Subcutaneous adipose tissue (tissue), 4 donors: ENCODE results near the gene KCNA2. TPM values are rescaled to one million over a fixed set of nuclear protein-coding genes. Genes with fewer than 3 reads are reported as not detected.

Experiments used
- total RNA-seq, 4 donors: library from RNA; depleted of rRNA; stranded (reverse); fragments of >200 nt; gene quantifications; one replicate each; pipeline ENCODE4 v1.1.0, GENCODE V29; 2016
- TF ChIP-seq, protein P1 (sequence below): fragments of 450-650 bp; IDR thresholded peaks from one replicate; pipeline ENCODE4 v1.5.1; 2016; ENCODE audit warnings: low read depth, mild to moderate bottlenecking, control low read depth, antibody characterized with exemption, moderate library complexity

The KCNA2 gene
- total RNA-seq, 4 donors from 2014 or later = 1.7 to 6.8 (median 4.4) TPM

DNA sequence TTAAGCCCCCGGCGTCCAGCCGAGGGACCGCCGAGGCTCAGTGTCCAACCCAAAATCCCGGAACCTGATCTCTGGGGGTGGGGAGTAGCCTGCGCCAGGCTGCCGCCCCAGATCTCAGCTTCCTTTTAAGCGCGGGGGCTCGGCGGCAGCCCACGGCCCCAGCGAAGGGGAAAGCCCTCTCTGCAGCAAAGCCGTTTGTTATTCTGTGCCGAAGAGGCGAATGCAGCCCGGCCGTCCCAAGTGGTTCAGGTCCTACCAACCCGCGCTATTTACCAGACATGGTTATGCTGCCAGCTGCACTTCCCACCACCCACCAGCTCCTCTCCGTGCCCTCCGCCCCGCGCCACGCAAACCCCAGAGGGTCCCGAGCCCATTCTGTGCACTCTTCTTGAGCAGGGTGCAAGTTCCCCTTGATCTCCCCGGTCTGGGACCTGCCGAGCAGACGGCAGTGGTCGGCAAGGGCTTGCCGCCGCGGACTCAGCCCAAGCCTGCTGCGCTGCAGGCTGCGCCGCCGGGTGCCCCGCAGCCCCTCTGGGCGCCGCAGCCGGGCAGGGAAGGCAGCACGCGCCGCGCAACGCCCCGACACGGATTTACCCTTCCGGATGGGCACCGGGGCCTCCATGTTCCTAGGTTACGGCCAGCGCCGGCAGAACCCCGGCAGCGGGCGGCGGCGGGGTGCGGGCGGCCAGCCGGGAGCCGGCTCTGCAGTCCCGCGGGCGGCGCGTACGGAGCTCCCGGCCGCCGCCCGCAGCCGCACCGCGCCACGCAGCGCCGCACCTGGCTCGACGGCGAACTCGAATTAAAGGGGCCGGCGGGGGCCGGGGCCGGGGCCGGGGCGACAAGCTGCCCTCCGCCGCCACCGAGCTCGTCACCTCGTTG is 738 bp upstream of the KCNA2 start:
- TF ChIP-seq, protein P1, sequence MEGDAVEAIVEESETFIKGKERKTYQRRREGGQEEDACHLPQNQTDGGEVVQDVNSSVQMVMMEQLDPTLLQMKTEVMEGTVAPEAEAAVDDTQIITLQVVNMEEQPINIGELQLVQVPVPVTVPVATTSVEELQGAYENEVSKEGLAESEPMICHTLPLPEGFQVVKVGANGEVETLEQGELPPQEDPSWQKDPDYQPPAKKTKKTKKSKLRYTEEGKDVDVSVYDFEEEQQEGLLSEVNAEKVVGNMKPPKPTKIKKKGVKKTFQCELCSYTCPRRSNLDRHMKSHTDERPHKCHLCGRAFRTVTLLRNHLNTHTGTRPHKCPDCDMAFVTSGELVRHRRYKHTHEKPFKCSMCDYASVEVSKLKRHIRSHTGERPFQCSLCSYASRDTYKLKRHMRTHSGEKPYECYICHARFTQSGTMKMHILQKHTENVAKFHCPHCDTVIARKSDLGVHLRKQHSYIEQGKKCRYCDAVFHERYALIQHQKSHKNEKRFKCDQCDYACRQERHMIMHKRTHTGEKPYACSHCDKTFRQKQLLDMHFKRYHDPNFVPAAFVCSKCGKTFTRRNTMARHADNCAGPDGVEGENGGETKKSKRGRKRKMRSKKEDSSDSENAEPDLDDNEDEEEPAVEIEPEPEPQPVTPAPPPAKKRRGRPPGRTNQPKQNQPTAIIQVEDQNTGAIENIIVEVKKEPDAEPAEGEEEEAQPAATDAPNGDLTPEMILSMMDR = no peak

DNA sequence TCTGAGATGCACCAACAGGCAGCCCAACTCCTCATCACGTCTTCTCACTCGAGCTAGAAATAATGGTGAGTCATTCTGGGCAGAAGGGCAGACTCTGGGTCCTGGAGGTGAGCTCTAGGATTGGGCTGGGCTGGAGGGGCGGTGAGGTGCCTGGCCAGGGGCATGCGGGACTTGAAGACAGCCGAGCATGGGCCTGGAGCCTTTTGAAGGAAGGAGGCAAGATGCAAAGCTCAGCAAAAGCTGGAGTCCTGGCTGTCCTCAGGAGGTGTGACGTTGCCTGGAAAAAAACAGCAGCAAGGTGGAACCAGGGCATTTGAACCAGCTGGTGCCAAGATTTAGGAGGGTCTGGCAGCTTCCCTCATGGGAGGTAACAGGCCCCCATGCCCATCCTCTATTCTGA is 712 bp downstream of the KCNA2 start:
- TF ChIP-seq, protein P1 = no peak

DNA sequence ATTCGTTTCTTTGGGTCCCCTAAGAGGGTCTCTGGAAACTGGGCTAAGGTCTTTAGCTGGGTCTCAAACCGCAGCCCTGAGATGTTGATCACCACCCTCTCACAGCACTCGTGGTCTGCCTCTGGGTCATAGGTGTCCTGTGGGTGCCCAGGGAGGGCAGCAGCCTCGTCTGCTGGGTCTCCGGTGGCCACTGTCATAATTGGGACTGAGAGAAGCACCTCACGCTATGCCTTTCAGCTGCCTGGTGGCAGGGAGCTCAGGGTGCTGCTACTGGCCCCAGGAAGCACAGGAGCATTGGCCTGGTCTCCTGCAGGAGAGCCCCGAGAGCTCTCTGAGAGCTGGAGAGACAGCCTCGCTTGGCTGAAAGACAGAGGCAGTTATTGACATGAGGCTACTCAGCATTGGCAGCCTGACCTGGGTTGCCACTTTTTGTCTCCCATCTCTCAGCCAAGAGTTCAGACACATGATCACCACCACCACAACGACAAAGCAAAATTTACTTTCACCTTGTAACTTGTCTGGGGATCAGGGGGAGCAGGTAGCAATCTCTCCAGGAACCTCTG is 1.5 kb downstream of the KCNA2 start:
- TF ChIP-seq, protein P1 = no peak

DNA sequence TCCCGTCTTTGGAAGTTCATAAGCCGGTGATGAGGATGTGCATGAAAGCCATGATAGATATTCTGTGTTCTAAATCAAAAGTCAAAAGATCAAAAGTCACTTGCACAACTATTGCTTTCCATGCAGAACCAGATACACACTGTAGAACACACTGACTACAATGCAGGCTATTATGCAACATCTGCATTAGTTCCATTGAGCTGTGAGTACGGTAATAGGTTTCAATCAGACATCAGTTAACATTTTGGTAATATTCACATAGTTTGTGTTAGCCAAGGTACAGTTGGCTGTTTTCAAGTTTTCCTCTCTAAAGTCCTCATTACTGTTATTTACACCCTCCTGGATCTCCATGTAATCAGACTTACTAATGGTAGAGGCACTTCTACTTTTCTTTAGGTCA is 3.1 kb downstream of the KCNA2 start:
- TF ChIP-seq, protein P1 = no peak

DNA sequence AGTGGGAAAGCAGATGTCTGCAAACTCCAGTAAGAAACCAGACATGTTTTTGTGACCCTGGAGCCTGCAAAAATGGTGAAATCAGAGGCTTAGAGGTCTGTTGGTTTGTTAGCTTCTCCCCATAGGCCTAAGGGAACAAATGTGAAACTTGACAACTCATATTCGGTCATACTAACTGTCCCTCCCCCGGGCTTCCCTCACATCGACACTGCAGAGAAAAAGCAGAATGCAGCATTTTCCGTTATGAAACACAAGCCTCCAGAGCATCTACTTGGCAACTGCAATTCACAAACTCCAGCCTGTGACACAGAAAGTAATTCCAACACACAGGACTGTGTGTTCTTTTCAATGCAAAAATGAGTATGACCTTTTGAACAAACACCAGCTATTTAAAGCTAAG is 3.7 kb downstream of the KCNA2 start:
- TF ChIP-seq, protein P1 = no peak

DNA sequence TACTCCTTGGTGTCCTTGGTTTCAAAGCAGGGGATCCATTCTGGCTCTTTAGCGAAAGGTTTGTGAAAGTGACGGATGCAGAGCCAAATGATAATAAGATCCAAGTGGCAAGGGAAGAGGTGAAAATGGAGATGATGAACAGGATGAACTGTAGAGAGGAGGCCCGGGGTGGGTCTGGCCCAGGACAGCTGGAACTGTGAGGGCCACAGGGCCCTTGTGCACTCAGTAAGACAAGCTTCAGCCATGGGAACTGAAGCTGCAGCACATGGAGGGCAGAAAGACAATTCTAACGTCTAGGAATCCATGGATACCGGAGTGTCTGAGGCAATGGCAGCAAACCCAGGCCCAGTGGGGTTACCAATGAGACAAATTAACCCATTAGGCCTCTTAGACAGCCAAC is 4.8 kb downstream of the KCNA2 start:
- TF ChIP-seq, protein P1 = no peak

GRCh38 chr1:110600716-110601115 is 5.4 kb downstream of the KCNA2 start:
- TF ChIP-seq, protein P1 = no peak
